Stimulated activated CD4-positive, alpha-beta T cell treated with anti-CD3 and anti-CD28 coated beads, Interleukin-15, amount 100 ng/mL, for 1 hour (primary cell): ENCODE results near the gene XRN2.

Experiments used
- DNase-seq, 2 donors: peaks; one replicate each; pipeline ENCODE4 v3.0.0-alpha.2; 2020; ENCODE audit warnings: low read depth in 1 of 2, low spot score in 1 of 2

XRN2 gene

DNA sequence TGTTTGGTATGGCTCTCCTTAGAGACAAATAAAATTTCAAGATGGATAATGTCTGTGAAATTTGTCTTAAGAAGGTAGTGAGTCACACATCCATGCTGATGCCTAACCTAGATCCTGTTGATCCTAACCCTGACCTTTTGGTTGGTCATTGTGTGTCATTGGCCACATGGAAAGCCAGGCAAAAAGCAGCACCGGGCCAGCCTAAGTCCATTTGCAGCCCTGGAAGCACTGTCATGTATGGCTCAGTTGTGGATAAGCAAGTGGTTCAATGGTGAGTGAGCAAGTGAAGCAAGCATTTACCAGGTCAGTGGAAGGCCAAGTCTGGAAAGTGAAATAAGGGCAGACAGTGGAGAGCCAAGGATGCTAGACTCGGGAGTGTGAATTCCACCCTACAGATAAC, 12.1 kb upstream of the XRN2 start:
- no peak for DNase-seq

DNA sequence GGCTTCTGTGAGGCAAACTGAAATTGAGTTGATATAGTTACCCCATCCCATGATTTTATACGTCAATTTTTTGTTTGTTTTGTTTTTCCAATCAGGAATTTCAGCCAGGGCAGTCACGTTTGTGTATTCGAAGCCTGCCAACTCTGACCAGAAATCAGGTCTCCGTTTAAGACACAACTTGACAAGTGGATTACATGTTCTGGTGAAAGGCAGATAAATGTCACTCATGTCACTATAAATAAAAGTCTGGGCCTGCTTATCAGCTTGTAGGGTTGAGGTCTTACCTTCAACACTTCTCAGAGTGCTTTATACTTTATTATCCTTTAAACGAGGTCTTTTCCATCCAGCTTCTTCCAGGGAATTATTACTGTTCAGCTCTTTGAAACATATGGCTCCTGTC, 8.4 kb upstream of the XRN2 start:
- DNase-seq, result no peak

DNA sequence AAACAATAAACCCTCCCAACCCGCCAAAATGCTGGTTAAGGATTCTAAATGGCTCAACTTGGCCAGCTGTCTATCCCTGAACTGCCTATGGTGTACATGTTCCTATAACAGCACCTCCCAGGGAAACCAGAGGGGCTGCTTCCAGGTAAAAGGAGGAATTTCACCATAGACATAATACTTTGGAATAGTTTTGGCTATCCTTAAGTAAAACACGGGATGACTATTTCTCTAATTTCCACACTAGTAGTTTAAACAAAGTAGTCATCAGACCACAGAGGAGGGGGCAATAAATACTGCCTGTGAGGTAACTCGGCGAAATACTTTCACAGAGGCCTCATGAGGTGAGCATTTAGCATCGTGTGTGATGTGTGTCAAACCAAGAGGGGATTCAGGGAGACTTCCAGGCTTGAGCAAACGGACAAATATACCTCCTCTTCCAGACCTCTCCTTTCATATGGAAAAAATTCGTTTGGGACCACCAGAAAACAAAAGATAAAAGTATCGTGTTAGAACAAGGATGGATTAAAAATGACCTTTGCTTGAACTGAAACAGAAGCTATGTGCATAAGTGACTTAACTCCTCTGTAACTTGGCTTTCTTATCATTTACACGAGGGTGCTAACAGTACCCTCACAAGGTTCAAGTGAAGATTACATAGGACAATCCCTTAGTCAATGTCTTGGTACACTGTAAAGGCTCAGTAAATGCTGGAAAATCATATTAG, 1.0 kb upstream of the XRN2 start:
- no peak for DNase-seq

DNA sequence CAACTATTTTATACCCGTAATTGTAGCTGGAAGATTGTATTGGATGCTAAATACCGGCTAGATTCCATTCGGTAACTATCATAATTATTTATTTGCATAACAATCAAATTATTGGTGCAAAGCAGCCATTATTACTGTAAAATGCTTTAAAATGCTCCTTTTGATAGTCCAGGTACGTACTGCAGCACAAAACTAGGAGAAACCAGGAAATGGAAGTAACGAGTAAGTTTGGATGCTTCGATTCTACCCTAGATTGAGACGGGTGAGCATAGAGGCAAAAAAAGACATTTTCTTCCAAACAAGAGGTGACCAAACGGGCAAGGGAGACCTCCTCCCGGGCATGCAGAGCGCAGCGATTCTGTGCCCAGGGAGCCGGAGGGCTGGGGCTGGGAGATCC, 469 bp upstream of the XRN2 start:
- no peak for DNase-seq

DNA sequence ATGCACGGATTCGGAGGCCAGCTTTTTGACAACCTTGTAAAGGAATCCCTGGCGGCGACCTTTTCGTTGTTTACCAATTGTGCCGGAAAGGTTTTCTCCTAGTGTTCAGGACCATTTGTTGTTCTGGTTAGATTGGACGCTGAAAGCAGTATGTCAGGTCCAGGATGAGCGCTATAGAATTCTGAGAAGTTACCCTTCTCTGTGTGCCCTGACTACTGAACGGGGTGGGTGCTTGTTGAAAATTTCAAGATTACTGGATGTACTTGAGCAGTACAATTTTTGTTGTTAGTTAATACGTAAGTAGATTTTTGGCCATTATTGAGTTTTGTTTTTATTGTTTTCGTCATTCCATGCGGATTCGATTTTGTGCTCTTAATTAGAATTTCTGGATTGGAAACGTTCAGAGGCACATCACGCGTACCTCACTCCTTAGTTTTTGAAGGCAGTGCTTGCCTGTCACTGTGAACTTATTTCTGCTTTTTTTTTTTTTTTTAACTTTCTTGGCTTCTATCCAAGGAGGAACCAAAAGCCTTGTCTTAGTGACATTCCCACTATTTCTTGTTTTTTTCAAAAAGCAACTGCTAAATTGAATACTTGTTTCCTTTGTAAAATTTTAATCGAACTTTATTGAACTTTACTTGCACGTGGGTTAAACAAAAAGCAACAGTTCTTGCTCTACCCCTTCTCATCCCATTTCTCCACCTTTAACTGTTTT, 898 bp downstream of the XRN2 start:
- no peak for DNase-seq

DNA sequence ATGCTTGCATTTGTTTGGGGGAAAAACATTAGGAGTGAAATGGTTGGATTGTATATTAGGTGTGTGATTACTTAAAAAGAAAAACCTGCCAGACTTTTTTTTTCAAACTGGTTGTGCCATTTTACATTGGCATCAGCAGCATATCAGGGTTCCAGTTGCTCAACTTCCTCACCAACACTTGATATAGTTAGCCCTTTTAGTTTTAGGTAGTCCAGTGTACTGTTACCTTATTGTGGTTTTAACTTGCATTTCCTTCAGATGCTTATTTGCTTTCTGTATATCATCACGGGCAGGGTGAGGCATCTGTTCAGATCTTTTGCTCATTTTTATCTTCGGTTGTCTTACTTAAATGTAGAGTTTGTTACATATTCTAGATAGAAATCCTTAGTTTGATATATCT, 5.2 kb downstream of the XRN2 start:
- no peak for DNase-seq

DNA sequence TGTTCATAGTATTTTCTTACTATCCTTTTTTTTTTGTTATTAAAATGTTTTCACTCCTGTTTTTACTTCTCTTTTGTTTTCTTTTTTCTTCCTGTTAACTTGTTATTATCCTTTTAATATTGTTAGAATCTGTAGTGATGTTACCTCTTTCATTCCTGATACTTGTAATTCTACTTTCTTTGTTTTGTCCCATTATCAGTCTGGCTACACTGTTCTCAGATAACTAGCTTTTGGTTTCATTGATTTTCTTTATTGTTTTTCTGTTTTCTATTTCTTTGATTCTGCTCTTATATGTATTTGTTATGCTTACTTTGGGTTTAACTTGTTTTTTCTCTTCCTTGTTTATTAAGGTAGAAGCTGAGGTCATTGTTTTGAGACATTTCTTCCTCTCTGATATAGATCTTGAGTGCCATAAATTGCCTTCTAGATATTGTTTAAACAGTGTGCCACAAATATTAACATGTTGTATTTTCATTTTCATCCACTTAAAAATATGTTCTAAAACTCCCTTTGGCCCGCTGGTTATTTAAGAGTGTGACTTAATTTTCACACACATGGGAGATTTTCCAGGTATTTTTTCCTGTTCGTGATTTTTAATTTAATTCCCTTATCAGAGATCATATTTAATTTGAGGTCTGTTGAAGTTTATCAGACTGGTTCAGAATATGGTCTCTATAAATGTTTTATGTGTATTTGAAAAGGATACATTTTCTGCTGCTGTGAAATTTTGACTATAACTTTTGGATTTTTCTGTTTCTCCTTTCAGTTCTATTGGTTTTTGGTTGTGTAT, 6.7 kb downstream of the XRN2 start:
- DNase-seq, result no peak

DNA sequence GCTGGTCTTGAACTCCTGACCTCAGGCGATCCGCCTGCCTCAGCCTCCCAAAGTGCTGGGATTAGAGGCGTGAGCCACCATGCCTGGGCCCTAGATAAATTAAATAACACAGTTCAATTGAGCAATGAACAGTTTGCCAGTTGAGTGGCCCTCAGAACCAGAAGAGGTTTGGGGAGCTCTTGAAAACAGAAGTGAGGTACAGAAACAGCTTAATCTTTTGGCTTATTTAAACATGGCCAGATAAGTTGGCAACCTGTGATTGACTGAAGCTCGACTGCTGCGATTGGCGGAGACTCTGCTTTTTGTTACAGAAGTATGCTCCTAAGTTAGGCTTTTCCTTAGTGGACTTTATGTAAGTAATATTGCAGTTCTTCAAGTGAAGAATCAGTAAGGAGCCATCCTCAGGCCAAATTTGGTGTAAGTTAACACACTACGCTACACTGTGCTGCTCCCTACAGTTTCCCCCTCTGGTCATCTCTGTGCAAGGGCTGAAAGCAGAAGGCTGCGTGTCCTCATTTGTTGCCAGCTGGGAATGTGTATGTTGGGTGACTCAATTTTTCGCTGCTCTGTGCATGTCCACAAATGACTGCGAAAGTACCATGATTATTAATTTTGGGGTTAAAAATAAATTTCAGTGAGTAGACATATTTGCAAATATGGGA, 9.8 kb downstream of the XRN2 start:
- DNase-seq, result no peak

DNA sequence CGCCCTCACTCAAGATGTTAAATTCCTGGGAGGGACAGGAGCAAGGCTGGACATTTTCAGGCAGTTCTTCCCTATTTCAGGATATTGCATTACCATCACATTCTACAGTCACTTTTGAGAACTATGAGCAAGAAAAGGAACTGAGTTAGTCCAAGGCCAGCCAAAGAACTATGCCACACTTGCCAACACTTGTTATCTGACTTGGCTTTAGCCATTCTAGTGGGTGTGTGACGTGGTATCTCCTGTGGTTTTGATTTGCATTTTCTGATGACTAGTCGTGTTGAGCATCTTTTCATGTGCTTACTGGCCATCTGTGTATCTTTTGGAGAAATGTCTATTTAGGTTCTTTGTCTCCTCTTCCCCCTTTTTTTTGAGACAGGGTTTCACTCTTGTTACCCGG, 12.0 kb downstream of the XRN2 start:
- no peak for DNase-seq

DNA sequence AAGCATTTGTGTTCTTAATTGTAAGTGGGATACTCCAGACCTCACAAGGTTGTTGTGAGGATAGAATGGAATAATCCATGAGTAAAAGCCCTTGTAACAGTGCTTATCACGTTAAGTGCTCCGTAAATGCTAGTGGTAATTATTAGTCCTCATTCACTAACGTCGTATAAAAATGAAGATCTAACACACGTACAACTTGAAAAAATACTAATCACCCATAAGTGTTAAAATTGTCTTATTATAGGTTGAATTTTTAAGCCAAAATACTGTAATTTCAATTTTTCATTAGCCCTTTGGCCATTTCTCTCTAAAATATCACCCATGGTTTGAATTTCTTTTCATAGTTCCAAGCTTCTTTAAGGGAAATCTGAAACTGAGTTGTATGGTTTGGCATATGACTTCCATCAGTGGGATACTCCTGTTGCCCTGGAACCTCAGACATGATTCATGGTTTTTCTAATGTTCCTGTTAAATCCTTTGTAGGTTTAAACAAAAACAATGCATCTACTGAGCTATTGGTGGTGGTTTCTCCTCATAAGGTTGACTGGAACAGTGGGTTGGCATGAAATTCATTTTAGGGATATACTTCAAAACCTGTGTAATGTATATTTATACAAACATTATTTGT, 19.1 kb downstream of the XRN2 start:
- DNase-seq, result no peak

DNA sequence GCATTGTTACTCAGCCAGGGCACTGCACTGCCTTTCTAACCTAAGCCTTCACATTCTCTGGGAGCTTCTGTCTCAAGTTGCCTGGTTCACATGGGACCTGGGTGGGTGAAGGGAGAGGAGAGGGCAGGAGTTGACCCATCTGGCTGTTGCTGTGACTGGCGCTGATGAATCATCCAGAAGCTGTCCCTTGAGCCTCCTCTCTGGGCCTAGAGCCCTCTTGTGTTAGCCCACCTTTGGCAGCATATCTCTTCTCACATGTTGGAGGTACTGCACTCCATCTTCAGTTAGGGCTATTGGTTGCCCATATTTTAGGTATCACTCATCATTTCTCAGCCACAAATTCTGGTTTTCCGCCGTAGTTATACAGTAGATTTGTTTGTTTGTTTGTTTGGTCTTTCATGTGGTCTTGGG, 19.8 kb downstream of the XRN2 start:
- DNase-seq, result no peak

DNA sequence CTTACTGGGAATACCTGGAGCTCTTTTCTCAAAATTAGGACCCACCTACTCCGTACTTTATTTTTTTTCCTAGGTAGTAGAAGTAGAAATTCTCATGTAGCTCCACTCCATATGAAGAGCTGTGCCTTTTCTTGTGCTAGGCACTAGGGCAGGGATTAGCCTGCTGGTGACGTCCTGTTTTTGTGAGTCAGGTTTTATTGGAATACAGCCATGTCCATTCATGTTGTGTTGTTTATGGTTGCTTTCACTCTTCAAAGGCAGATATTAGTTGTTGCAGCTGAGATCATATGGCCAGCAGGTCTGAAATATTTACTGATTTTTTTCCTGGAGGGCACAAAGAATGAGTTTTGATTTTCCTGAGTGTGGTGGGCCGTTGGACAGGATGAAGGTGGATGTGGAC, 20.5 kb downstream of the XRN2 start:
- no peak for DNase-seq

DNA sequence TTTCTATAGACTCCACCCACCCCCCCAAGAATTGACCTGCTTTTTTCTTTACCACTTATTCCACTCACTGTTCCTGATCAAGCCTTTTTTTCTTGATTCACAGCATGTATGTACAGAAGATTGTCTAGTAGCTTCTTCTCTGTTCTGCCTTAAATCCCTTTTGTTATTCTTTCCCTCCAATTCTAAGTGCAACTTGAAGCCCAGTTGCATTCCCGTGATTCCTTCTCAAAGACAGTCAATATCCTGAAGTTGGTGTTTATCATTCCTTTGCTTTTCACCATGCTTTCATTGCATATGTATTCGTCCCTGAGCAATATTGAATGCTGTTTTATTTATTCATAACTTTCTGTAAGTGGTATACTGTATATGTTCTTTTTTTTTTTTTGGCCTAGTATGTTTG, 21.0 kb downstream of the XRN2 start:
- DNase-seq, result no peak

DNA sequence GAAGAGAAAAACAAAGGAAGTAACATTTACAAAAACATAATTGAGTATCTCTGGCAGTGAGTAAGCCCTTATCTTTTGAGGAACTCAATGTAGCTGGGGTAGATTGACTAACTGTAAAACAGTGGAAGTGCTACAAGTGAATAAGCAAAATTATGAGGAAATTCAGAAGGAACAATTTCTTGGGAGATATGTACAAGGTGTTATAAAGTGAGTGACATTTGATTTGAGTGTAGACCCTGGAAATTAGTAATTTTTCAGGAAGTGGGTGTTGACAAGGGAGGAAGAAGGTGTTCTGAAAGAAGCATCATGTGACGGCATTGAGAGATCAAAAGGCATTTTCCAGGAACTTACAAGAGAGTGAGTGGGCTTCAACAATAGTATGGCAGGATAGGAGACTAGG, 22.2 kb downstream of the XRN2 start:
- no peak for DNase-seq

DNA sequence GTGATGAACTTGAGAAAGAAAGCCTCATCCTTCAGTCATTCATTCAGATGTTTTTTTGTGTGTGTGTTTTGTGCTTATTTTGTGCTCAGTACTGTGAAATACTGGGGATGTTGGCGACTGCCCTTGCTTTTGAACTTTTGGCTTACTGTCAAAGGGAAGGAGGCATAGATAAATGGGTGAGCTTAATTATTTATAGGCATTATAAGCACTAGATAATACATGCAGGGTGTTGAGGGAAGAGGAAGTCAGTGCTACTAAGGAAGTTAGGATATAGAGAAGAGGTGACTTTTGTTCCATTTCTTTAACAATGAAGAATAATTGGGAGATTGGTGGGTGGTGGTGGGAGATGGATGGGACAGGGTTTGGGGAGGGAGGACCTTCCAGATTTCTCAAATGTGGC, 23.6 kb downstream of the XRN2 start:
- no peak for DNase-seq

DNA sequence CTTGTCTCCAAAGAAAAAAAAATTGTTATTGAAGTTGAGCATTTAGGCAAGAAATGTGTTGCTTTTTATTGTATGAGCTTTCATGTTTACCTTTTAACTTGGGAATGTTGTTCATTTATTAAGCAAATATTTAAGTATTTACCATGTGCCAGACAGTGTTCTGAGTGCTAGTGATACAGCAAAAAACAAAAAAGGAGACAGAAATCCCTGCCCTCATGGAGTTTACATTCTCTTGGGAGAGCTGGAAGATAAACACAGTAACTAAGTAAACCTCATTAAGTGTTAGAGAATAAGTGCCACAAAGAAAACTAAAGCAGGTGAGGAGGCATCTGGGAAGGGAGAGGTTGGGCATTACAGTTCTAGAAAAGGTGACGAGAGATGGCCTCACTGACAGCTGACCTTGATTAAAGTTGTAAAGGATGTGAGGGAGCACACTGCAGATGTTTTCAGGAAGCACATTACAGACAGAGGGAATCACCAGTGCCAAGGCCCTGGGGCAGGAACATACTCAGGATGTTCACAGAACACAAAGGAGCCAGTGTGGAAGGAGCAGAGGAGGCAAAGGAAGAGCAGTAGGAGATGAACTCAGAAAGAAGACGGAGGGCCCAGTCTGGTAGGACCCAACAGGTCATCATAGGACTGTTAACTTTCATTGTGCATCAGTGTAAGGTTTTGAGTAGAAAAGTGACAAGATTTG, 33.5 kb downstream of the XRN2 start:
- DNase-seq, result no peak

DNA sequence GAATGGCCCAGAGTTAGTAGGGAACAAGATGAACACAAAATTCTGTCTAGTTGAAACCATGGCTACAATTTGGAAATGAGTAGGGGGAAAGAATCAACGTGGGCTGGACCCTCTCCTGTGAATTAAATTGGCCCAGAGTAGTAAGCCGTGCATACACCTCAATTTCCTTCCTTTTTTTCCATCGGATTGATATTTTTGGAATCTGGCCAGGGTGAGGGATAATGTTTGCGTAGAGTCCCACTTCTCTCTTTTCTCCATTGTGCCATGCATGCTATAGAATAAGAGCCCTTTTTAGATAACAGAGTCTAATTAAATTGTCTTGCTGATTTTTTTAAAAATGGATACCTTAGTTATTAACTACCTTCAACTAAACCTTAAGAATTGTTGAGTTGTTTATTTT, 35.2 kb downstream of the XRN2 start:
- DNase-seq, result no peak

DNA sequence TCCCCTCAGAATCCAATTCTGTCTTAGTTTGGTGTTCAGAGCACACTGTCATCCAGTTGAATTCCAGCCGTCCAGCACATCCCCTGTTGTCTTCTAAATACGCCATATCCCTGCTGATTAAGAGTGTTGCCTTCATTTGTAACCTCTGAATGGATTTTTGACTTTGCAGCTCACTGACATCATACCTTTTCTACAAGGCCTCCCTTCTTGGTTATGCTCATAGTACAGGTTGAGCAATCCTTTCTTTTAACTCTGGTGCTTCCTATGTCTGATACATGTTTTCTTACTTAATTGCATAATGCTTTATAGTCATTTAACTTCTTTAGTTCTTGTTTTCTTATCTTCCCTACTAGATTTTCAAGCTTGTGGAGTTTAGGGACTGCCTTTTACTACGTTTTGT, 36.4 kb downstream of the XRN2 start:
- DNase-seq, result no peak

DNA sequence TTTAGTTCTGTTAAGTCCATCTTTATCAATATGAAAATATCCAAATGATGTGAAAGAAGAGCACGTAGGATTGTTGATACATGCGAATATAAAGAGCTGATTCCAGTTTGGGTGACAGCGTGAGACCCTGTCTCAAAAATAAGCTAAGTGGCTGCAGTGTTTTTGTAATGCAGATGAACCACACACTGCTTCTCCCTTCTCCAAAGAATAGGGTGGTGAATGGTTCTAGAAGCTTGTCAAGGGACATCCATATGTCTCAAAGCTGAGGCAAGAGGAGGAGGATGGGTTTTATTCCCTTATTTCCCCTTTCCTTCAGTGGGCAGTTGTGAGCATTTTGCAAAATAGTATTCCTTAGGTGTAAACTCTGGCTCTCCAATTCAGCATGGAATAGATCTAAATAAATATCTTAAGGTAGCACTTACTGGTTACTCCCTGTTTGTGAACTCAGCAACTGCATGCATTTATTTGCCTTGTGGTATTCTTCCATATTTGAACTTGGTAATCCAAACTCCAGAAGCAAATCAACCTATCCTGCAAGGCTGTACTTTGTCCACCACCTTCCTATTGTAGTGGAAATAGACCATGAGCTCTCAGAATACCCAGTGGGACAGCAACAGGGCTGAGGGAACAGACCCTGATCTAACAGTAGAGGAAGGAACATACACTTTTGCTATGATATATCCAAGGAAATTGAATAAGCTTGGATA, 38.0 kb downstream of the XRN2 start:
- no peak for DNase-seq
